ENCODE results near the gene CREBBP.

- TF ChIP-seq POLR2AphosphoS5 (IDR thresholded peaks at IDR 0.05; ENCODE audit: low read depth, low read length) (no peak), TAF1 (IDR thresholded peaks at IDR 0.05; ENCODE audit: borderline replicate concordance, low read depth, low read length) (no peak)
Observed at GRCh38 chr16:3876695-3877094, 3.8 kb downstream of the CREBBP start.
